Ectodermal cell (in vitro differentiated cells): ENCODE data around the gene MAGEA4.

ENCODE experiments used
- H3K27ac ChIP-seq: 2 replicates; pipeline ENCODE4 v1.7.0; 2013; ENCODE audit warnings: mild to moderate bottlenecking, low read depth, low read length; ENCODE audit not compliant: insufficient read depth, poor library complexity, severe bottlenecking
- H3K27me3 ChIP-seq: 2 replicates; pipeline ENCODE4 v1.7.0; 2013; ENCODE audit warnings: mild to moderate bottlenecking, low read length; ENCODE audit not compliant: insufficient read depth, control insufficient read depth, poor library complexity, severe bottlenecking
- H3K36me3 ChIP-seq: one replicate; pipeline ENCODE4 v1.7.0; 2013; ENCODE audit warnings: low read length; ENCODE audit not compliant: control insufficient read depth, insufficient read depth
- H3K4me1 ChIP-seq: one replicate; pipeline ENCODE4 v1.7.0; 2013; ENCODE audit warnings: low read length; ENCODE audit not compliant: control insufficient read depth, insufficient read depth
- H3K4me3 ChIP-seq: 2 replicates; pipeline ENCODE4 v1.7.0; 2013; ENCODE audit warnings: low read depth, low read length, control low read depth; ENCODE audit not compliant: insufficient read depth
- H3K9me3 ChIP-seq: 2 replicates; pipeline ENCODE4 v1.7.0; 2013; ENCODE audit warnings: mild to moderate bottlenecking, low read length, moderate library complexity; ENCODE audit not compliant: control insufficient read depth
- WGBS, 2 experiments: methylation state at CpG; one replicate each; pipeline ENCODE4 v1.1.7; 2013; ENCODE audit warnings: missing lambda C conversion rate in 2 of 2; 5-methylcytosine and 5-hydroxymethylcytosine counted together

Gene MAGEA4

GRCh38 chrX:151970661-151971060 is 58.0 kb downstream of the MAGEA4 start:
- no peak overlapping the region for H3K27ac ChIP-seq
- H3K36me3 ChIP-seq = no peaks in the 10 kb centered on the region
- no peaks in the 10 kb centered on the region for H3K9me3 ChIP-seq
- WGBS, 2 experiments = 90 to 96% methylated on average over 6 of the region's 6 CpGs
- H3K4me1 ChIP-seq = no peaks in the 10 kb centered on the region
- H3K27me3 ChIP-seq = peaks cover 31% of the 10 kb centered on the region
- no peak overlapping the region for H3K4me3 ChIP-seq

- Histone ChIP-seq H3K27me3 (peaks cover 31% of the 10 kb centered on the region), H3K27ac (no peak overlapping the region), H3K4me1 (no peaks in the 10 kb centered on the region), H3K9me3 (no peaks in the 10 kb centered on the region), H3K36me3 (no peaks in the 10 kb centered on the region), H3K4me3 (no peak overlapping the region)
- 82 to 86% methylated on average over 1 to 4 of the region's 4 CpGs for WGBS, 2 experiments
Observed at GRCh38 chrX:151973060-151973661, 60.5 kb downstream of the MAGEA4 start.

GRCh38 chrX:151973851-151974335 is 61.2 kb downstream of the MAGEA4 start:
- Histone ChIP-seq H3K36me3 (no peaks in the 10 kb centered on the region), H3K27me3 (peaks cover 31% of the 10 kb centered on the region), H3K4me3 (peak overlapping the region; percentile 29), H3K4me1 (no peaks in the 10 kb centered on the region), H3K9me3 (no peaks in the 10 kb centered on the region), H3K27ac (no peak overlapping the region)
- 28 to 32% methylated on average over 21 of the region's 21 CpGs for WGBS, 2 experiments
